B cell (primary cell): Measurements from ENCODE around the gene AGXT2. TPM values are rescaled to one million over a fixed set of nuclear protein-coding genes. Genes with fewer than 3 reads are reported as not detected.

ENCODE experiments used
- ATAC-seq: fragments of 200-7000 bp; cut with Tn5 transposase; one replicate; pipeline ENCODE4 v1.10.0; 2021; ENCODE audit warnings: low read depth, mild to moderate bottlenecking, moderate number of reproducible peaks, moderate library complexity
- CTCF ChIA-PET: fragments of 350-600 bp; sonication (Branson Sonifier 250); formaldehyde crosslinking; loops from one replicate; lab custom pipeline; 2021; ENCODE audit warnings: antibody characterized with exemption, inconsistent platforms; lab: Charles Lee
- POLR2A ChIA-PET: fragments of 350-600 bp; sonication (Branson Sonifier 250); formaldehyde crosslinking; loops from one replicate; lab custom pipeline; 2021; ENCODE audit warnings: antibody characterized with exemption; lab: Charles Lee
- DNase-seq: peaks from one replicate; pipeline ENCODE4 v3.0.0; 2013
- H2AFZ ChIP-seq: 2 replicates; pipeline ENCODE4 v1.6.1; 2012; ENCODE audit warnings: mild to moderate bottlenecking, low read depth, low read length; ENCODE audit not compliant: insufficient read depth, poor library complexity, severe bottlenecking
- H3K27ac ChIP-seq, 2 donors: 1 replicate in 1 of 2; 2 replicates in 1 of 2; pipeline ENCODE4 v1.5.1; 2012 to 2013; ENCODE audit warnings: low read length in 2 of 2, mild to moderate bottlenecking in 2 of 2, moderate library complexity in 1 of 2
- H3K27me3 ChIP-seq, 4 experiments: fragments of 200-600 bp in 1 of 4; sonication (generic) in 1 of 4; replicated peaks in 1 of 4; 1 replicate in 2 of 4; 2 replicates in 2 of 4; pipeline versions ENCODE4 v1.6.1 to v1.7.0; 2013 to 2016; ENCODE audit warnings: low read length in 3 of 4, mild to moderate bottlenecking in 2 of 4, mixed read lengths in 1 of 4, moderate library complexity in 1 of 4; ENCODE audit not compliant: insufficient read depth in 4 of 4, control insufficient read depth in 3 of 4; ENCODE audit errors: control extremely low read depth in 1 of 4
- H3K36me3 ChIP-seq, 2 experiments: replicated peaks in 1 of 2; 1 replicate in 1 of 2; 2 replicates in 1 of 2; pipeline versions ENCODE4 v1.6.1 to v1.7.1; 2013; ENCODE audit warnings: low read length in 1 of 2; ENCODE audit not compliant: insufficient read depth in 2 of 2, control insufficient read depth in 1 of 2; ENCODE audit errors: control extremely low read depth in 1 of 2, extremely low read depth in 1 of 2
- H3K4me1 ChIP-seq, 2 donors: fragments of 200-600 bp in 1 of 2; sonication (generic) in 1 of 2; 1 replicate in 1 of 2; 2 replicates in 1 of 2; pipeline versions ENCODE4 v1.5.1 to v1.6.1; 2013 to 2017; ENCODE audit warnings: low read length in 2 of 2; ENCODE audit not compliant: control insufficient read depth in 2 of 2, insufficient read depth in 2 of 2
- H3K4me2 ChIP-seq: replicated peaks from 2 replicates; pipeline ENCODE3; 2012; ENCODE audit warnings: mild to moderate bottlenecking, low read depth, low read length; ENCODE audit not compliant: poor library complexity, severe bottlenecking
- H3K4me3 ChIP-seq, 5 experiments: fragments of 200-600 bp in 1 of 5; sonication (generic) in 1 of 5; 1 replicate in 3 of 5; 2 replicates in 2 of 5; pipeline versions ENCODE4 v1.5.1 to v1.7.0; 2011 to 2016; ENCODE audit warnings: low read length in 4 of 5, mild to moderate bottlenecking in 4 of 5, low read depth in 2 of 5, control low read depth in 1 of 5, moderate library complexity in 1 of 5; ENCODE audit not compliant: insufficient read depth in 1 of 5; ENCODE audit errors: control extremely low read depth in 1 of 5, extremely low read depth in 1 of 5
- H3K79me2 ChIP-seq: fragments of 200-600 bp; sonication (generic); one replicate; pipeline ENCODE4 v1.6.0; 2016; ENCODE audit warnings: low read length; ENCODE audit not compliant: control insufficient read depth, insufficient read depth
- H3K9ac ChIP-seq: fragments of 200-600 bp; sonication (generic); 2 replicates; pipeline ENCODE4 v1.6.1; 2017; ENCODE audit warnings: mild to moderate bottlenecking, low read length, moderate library complexity
- H3K9me3 ChIP-seq, 3 donors: one replicate each; pipeline versions ENCODE4 v1.6.1 to v1.7.1; 2013; ENCODE audit warnings: low read length in 2 of 3; ENCODE audit not compliant: control insufficient read depth in 2 of 3, insufficient read depth in 1 of 3; ENCODE audit errors: control extremely low read depth in 1 of 3
- H4K20me1 ChIP-seq: 2 replicates; pipeline ENCODE4 v1.6.0; 2012; ENCODE audit warnings: mild to moderate bottlenecking, low read length; ENCODE audit not compliant: insufficient read depth, control insufficient read depth, poor library complexity, severe bottlenecking
- H3K27ac Mint-ChIP-seq: one replicate; pipeline ENCODE4 v1.8.0; 2021; ENCODE audit warnings: mixed read lengths
- H3K27me3 Mint-ChIP-seq: one replicate; pipeline ENCODE4 v1.8.0; 2021; ENCODE audit warnings: mixed read lengths
- H3K4me1 Mint-ChIP-seq: one replicate; pipeline ENCODE4 v1.8.0; 2021; ENCODE audit warnings: mixed read lengths
- H3K4me3 Mint-ChIP-seq: one replicate; pipeline ENCODE4 v1.8.0; 2021; ENCODE audit warnings: mixed read lengths
- H3K9me3 Mint-ChIP-seq: one replicate; pipeline ENCODE4 v1.8.0; 2022; ENCODE audit warnings: mixed read lengths; ENCODE audit not compliant: insufficient read depth
- EZH2 ChIP-seq: IDR thresholded peaks from 2 replicates; pipeline ENCODE4 v1.6.1; 2012; ENCODE audit warnings: borderline replicate concordance, low read depth, mild to moderate bottlenecking, moderate library complexity, low read length; ENCODE audit not compliant: insufficient read depth, poor library complexity, severe bottlenecking
- WGBS: methylation state at CpG from one replicate; pipeline ENCODE4 v1.1.5; 2013; ENCODE audit warnings: missing lambda C conversion rate; ENCODE audit not compliant: insufficient coverage; 5-methylcytosine and 5-hydroxymethylcytosine counted together
- intact Hi-C: fragments of 100-400 bp; cut with micrococcal nuclease; formaldehyde crosslinking; loops from one replicate; pipeline ENCODE4 v1.10.0; 2022
- polyA plus RNA-seq: library from polyadenylated mRNA; depleted of rRNA; stranded (reverse); fragments of >200 nt; gene quantifications from 2 replicates; pipeline ENCODE4 v1.2.3, GENCODE V29; 2012
- total RNA-seq, 2 donors: library from RNA; stranded (reverse); fragments of 120-200 nt in 1 of 2; gene quantifications; 1 replicate in 1 of 2; 2 replicates in 1 of 2; pipeline versions ENCODE4 v1.2.3 to v1.2.4, GENCODE V29; 2013 to 2022
- TF ChIP-seq, protein P1 (sequence below): fragments of 200-600 bp; IDR thresholded peaks from one replicate; pipeline ENCODE4 v1.8.0; 2022; ENCODE audit warnings: antibody characterized with exemption, mild to moderate bottlenecking

Gene AGXT2
- total and polyA plus RNA-seq, 2 donors (not counting 1 experiment from before 2014, with no cell fraction given) = not detected

DNA sequence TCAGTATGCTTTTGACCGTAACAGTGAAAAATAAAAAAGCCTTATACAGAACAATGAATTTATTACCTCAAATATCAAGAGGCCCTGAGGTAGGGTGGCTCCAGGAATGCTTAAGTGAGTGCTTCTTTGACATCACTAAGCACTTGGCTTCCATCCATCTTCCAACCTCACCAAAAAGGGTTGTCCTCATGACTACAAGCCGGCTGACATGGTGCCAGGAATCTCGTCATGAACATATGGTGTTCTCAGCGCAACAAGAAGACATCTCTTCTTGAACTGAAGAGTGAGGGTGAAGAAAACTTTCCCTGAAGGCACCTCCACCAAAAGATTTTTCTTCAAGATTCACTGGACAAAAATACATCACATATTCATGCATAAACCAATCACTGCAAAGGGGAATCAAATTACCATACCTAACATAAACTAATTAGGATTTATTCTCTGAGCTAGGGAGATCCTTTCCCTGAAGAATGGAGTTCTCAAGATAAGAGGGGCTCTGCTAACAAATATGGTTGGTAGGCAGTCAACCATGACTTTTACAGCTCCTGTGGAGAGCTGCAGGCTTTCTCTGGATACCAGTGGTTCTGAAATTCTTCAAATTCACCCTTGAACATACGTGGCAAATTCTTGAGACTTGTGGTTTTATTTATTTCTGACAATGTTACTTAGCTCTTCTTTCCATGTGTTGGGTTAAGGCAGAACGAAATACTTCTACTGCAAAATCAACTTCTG lies 49.5 kb downstream of the AGXT2 start:
- H3K4me3 ChIP-seq = no peak overlapping the region
- CTCF ChIA-PET = no interaction called here
- H3K9ac ChIP-seq = no peak overlapping the region
- no peak overlapping the region for H3K27ac ChIP-seq
- DNase-seq (no peak), ATAC-seq (no peak)
- no peaks in the 10 kb centered on the region for H3K79me2 ChIP-seq
- intact Hi-C loops = no loop called here
- H3K4me2 ChIP-seq = no peak overlapping the region
- H3K4me1 ChIP-seq = no peaks in the 10 kb centered on the region
- no peak overlapping the region for H2AFZ ChIP-seq
- POLR2A ChIA-PET = no interaction called here
- no peak overlapping the region for H3K27ac Mint-ChIP-seq
- WGBS = no CpG with 5 or more reads among the region's 6 CpGs
- peaks cover 0 to 3% (median under 1%) of the 10 kb centered on the region in 4 experiments for H3K27me3 ChIP-seq
- H4K20me1 ChIP-seq = no peaks in the 10 kb centered on the region
- peaks cover 21% of the 10 kb centered on the region for H3K27me3 Mint-ChIP-seq
- H3K9me3 ChIP-seq = peaks cover 0 to 3% (median 0%) of the 10 kb centered on the region in 3 donors
- no peak overlapping the region for H3K4me3 Mint-ChIP-seq
- H3K9me3 Mint-ChIP-seq = no peaks in the 10 kb centered on the region
- no peaks in the 10 kb centered on the region for H3K36me3 ChIP-seq
- H3K4me1 Mint-ChIP-seq = no peaks in the 10 kb centered on the region
- TF ChIP-seq, protein P1, sequence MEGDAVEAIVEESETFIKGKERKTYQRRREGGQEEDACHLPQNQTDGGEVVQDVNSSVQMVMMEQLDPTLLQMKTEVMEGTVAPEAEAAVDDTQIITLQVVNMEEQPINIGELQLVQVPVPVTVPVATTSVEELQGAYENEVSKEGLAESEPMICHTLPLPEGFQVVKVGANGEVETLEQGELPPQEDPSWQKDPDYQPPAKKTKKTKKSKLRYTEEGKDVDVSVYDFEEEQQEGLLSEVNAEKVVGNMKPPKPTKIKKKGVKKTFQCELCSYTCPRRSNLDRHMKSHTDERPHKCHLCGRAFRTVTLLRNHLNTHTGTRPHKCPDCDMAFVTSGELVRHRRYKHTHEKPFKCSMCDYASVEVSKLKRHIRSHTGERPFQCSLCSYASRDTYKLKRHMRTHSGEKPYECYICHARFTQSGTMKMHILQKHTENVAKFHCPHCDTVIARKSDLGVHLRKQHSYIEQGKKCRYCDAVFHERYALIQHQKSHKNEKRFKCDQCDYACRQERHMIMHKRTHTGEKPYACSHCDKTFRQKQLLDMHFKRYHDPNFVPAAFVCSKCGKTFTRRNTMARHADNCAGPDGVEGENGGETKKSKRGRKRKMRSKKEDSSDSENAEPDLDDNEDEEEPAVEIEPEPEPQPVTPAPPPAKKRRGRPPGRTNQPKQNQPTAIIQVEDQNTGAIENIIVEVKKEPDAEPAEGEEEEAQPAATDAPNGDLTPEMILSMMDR = no peak
- no peak for TF ChIP-seq EZH2

DNA sequence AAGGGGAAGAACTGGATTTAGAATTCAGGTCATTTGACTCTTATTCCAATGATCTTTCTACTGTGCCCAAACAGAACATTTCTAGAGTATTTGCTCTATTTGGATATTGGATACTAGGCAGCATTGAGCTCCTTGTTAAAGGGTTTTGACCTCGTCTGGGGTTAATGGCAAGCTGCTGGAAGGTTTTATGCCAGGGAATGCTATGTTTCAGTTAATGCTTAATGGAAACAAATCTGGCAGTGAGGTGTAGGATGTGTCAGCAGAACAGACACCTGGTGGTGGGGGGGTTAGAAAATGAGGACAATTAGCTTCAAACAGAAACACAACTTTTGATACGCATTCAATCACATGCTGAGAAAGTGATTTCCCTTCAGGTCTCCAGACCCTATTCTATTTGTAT lies 51.5 kb downstream of the AGXT2 start:
- DNase-seq = no peak
- no peak overlapping the region for H3K27ac Mint-ChIP-seq
- no peak for ATAC-seq
- H3K9me3 Mint-ChIP-seq = no peaks in the 10 kb centered on the region
- intact Hi-C loops = no loop called here
- H3K4me1 ChIP-seq = no peaks in the 10 kb centered on the region
- no peaks in the 10 kb centered on the region for H4K20me1 ChIP-seq
- no peaks in the 10 kb centered on the region for H3K36me3 ChIP-seq
- no peaks in the 10 kb centered on the region for H3K27me3 ChIP-seq
- no peak overlapping the region for H3K4me3 ChIP-seq
- peaks cover 18% of the 10 kb centered on the region for H3K27me3 Mint-ChIP-seq
- no peak overlapping the region for H3K4me2 ChIP-seq
- no peak overlapping the region for H2AFZ ChIP-seq
- no peaks in the 10 kb centered on the region for H3K4me1 Mint-ChIP-seq
- ChIA-PET POLR2A (no interaction called here), CTCF (no interaction called here)
- no peak overlapping the region for H3K4me3 Mint-ChIP-seq
- H3K27ac ChIP-seq = no peak overlapping the region
- no peak overlapping the region for H3K9ac ChIP-seq
- TF ChIP-seq, protein P1 = no peak
- no peak for TF ChIP-seq EZH2
- no peaks in the 10 kb centered on the region for H3K9me3 ChIP-seq
- no peaks in the 10 kb centered on the region for H3K79me2 ChIP-seq
- WGBS = 83% methylated on average over 1 of the region's 2 CpGs
